ENCODE data around the gene PROB1. TPM values are rescaled to one million over a fixed set of nuclear protein-coding genes. Genes with fewer than 3 reads are reported as not detected.

Gene PROB1
- total and polyA plus RNA-seq, 9 of the 15 experiments (the other 6 are each of a cell fraction or from before 2014, with no cell fraction given) = 0.01 to 1.8 (median 0.47) TPM

DNA sequence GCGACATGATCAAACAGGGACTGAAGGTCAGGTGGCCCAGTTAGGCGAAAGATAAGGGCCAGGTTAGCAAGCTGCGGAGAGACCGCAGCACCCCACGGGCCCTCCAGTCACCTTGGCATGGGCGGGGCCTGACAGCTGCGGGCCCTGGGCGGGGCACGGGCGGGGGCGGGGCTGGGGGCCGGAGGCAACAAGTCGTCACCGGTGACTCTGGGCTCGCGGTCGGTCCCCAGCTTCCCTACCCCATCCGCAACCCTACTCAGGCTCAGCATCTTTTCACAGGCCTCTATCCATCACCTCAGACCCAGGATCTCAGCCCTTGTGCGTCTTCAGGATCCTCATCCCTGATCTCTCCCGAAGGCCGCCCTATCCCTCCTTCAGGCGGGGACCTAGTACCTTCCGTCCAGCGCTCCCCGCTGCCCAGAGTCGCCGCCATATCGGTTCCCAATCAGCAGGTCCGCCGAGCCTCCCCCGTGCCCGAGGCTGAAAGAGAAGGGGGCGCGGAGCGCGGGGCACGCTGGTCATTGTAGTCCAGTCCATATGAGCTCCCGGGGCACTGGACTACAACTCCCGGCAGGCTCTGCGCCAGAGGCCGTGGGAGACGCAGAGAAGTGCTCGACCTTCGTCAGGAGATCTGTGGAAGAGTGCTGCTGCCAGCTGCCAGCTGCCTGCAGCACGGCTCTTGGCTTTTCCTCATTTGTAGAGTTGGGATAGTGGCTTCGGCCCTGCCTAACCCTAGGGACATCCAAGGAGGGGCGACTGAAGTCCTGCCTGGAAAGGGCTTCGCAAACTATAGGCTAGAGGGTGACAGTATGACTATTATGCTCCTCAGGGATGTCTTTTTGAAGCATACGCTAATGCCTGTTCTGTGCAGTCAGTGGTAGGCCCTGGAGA is 44.4 kb upstream of the PROB1 start, which contains the start of gene DNAJC18 (continued):
- TF ChIP-seq, protein P1, sequence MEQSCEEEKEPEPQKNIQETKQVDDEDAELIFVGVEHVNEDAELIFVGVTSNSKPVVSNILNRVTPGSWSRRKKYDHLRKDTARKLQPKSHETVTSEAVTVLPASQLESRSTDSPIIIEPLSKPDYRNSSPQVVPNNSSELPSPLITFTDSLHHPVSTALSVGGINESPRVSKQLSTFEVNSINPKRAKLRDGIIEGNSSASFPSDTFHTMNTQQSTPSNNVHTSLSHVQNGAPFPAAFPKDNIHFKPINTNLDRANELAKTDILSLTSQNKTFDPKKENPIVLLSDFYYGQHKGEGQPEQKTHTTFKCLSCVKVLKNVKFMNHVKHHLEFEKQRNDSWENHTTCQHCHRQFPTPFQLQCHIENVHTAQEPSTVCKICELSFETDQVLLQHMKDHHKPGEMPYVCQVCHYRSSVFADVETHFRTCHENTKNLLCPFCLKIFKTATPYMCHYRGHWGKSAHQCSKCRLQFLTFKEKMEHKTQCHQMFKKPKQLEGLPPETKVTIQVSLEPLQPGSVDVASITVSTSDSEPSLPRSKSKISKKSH (CRISPR knock-in tag; IDR thresholded peaks at IDR 0.05) = no peak
- TF ChIP-seq, protein P2, sequence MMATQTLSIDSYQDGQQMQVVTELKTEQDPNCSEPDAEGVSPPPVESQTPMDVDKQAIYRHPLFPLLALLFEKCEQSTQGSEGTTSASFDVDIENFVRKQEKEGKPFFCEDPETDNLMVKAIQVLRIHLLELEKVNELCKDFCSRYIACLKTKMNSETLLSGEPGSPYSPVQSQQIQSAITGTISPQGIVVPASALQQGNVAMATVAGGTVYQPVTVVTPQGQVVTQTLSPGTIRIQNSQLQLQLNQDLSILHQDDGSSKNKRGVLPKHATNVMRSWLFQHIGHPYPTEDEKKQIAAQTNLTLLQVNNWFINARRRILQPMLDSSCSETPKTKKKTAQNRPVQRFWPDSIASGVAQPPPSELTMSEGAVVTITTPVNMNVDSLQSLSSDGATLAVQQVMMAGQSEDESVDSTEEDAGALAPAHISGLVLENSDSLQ (IDR thresholded peaks at IDR 0.05) = peak; percentile 60
- TF ChIP-seq SRSF9 (IDR thresholded peaks at IDR 0.05; ENCODE audit: borderline replicate concordance, low read depth, low read length) = no peak
- peak; percentile 64; the same call in 1 of the 2 replicates for TF ChIP-seq MBD2 (IDR thresholded peaks at IDR 0.05; ENCODE audit: borderline replicate concordance, low read depth)
- TF ChIP-seq SIN3B (IDR thresholded peaks at IDR 0.05; ENCODE audit: low read depth) = peak; percentile 35; the same call in 1 of the 2 replicates
- no peak for TF ChIP-seq KLF13 (tag; IDR thresholded peaks at IDR 0.05; ENCODE audit: borderline replicate concordance, low read depth)
- TF ChIP-seq ZNF311 (CRISPR knock-in tag; IDR thresholded peaks at IDR 0.05) = no peak
- no peak for TF ChIP-seq ZFP36 (IDR thresholded peaks at IDR 0.05; ENCODE audit: low read depth, low read length, partially characterized antibody)
- no peak for TF ChIP-seq U2AF1 (optimal IDR thresholded peaks at IDR 0.05; ENCODE audit: low read depth, low read length)
- no peak for TF ChIP-seq TAF9B (IDR thresholded peaks at IDR 0.05; ENCODE audit: partially characterized antibody)
- TF ChIP-seq, protein P3, sequence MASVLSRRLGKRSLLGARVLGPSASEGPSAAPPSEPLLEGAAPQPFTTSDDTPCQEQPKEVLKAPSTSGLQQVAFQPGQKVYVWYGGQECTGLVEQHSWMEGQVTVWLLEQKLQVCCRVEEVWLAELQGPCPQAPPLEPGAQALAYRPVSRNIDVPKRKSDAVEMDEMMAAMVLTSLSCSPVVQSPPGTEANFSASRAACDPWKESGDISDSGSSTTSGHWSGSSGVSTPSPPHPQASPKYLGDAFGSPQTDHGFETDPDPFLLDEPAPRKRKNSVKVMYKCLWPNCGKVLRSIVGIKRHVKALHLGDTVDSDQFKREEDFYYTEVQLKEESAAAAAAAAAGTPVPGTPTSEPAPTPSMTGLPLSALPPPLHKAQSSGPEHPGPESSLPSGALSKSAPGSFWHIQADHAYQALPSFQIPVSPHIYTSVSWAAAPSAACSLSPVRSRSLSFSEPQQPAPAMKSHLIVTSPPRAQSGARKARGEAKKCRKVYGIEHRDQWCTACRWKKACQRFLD (CRISPR knock-in tag; IDR thresholded peaks at IDR 0.05) = no peak
- TF ChIP-seq CC2D1A (IDR thresholded peaks at IDR 0.05) = no peak
- TF ChIP-seq, protein P4, sequence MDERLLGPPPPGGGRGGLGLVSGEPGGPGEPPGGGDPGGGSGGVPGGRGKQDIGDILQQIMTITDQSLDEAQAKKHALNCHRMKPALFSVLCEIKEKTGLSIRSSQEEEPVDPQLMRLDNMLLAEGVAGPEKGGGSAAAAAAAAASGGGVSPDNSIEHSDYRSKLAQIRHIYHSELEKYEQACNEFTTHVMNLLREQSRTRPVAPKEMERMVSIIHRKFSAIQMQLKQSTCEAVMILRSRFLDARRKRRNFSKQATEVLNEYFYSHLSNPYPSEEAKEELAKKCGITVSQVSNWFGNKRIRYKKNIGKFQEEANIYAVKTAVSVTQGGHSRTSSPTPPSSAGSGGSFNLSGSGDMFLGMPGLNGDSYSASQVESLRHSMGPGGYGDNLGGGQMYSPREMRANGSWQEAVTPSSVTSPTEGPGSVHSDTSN (CRISPR knock-in tag; IDR thresholded peaks at IDR 0.05; ENCODE audit: low read depth) = no peak
- TF ChIP-seq, protein P4 (tag; conservative IDR thresholded peaks at IDR 0.05; ENCODE audit: low read depth) = no peak
- TF ChIP-seq, protein P5, sequence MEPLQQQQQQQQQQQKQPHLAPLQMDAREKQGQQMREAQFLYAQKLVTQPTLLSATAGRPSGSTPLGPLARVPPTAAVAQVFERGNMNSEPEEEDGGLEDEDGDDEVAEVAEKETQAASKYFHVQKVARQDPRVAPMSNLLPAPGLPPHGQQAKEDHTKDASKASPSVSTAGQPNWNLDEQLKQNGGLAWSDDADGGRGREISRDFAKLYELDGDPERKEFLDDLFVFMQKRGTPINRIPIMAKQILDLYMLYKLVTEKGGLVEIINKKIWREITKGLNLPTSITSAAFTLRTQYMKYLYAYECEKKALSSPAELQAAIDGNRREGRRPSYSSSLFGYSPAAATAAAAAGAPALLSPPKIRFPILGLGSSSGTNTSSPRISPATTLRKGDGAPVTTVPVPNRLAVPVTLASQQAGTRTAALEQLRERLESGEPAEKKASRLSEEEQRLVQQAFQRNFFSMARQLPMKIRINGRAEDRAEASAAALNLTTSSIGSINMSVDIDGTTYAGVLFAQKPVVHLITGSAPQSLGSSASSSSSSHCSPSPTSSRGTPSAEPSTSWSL (CRISPR knock-in tag; IDR thresholded peaks at IDR 0.05; ENCODE audit: borderline replicate concordance) = no peak
- TF ChIP-seq ZFX (CRISPR knock-in tag; IDR thresholded peaks at IDR 0.05) = peak; percentile 90
- no peak for TF ChIP-seq ZNF316 (IDR thresholded peaks at IDR 0.05)
- no peak for TF ChIP-seq KLF1 (tag; IDR thresholded peaks at IDR 0.05)
